Measurements from ENCODE around the gene TLE7. TPM values are rescaled to one million over a fixed set of nuclear protein-coding genes. Genes with fewer than 3 reads are reported as not detected.

The TLE7 gene
- polyA plus RNA-seq (2014; cell fraction: cytosol; rRNA removed), result 0.16 TPM in 1 of 2 replicates, not detected in the other
- polyA plus RNA-seq (2014; cell fraction: nucleus; rRNA removed), result 0.85 TPM in 1 of 2 replicates, not detected in the other

- DNase-seq (ENCODE audit: low spot score), result no peak
Observed at GRCh38 chr16:71442051-71442440, at the start of gene TLE7. Gene TLE7 (minus strand): TSS chr16:71442054. CDS start chr16:71433324, 8,730 bp downstream.

DNA sequence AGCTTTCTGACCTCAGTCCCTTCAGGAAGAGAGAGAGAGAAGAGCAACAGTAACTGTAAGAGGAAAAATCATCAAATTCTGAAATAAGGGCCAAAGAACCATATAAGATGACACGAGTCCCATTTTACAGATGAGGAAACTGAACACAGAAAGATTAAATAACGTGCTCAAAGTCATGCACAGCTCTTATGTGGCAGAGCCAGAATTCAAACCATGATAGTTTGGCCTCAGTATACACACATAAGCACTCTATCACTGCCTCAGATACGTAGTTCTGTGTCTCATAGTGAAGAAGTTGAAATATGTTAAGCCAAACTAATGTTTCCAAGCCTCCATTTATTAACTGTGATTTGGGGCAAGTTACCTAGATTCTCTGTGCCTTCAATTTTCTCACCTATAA is 49.2 kb upstream of the TLE7 start:
- no peak for DNase-seq (ENCODE audit: low spot score)

DNA sequence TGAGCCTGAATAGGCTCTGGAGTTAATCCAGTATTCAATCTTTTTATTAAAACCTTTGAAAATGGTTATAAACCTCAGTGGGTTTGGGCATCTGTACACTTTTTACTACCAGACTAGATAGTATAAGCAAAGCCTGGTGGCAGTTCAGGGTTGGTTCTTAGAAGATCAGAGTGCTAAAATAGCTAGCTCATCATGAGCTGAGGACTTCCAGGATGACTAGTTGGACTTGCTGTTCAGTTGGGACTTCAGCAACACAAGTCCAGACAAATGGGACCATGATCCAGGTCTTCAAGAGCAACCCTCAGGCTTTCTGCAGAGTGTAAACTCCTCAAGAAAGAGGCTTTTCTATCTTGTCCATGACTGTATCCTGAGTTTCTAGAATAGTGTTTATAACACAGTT is 48.5 kb upstream of the TLE7 start:
- DNase-seq (ENCODE audit: low spot score), result no peak

DNA sequence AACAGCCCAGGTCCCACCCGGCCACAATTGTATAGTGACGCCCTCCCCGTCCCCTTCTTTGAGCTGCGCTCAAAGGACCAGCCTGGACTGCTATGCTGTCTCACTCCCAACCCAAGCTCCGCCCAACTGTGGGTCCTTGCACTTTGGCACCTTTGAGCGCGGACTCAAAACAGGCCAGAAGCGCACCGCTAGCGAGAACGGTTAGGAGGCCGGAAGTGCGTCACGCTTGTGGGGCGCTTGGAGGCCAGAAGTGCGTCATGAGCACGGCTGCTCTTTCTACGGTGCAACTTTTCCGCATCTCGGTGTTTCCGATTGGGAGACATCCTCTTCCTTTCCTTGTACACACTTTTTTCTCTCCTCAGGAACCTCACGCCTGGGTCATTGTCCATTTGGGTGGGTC is 47.3 kb upstream of the TLE7 start, which contains the start of gene ZNF19:
Gene ZNF19 (minus strand): TSS at position 203 of the 400 bp plus-strand sequence. CDS start 7,210 bp downstream, outside the sequence.
- no peak for DNase-seq (ENCODE audit: low spot score)

DNA sequence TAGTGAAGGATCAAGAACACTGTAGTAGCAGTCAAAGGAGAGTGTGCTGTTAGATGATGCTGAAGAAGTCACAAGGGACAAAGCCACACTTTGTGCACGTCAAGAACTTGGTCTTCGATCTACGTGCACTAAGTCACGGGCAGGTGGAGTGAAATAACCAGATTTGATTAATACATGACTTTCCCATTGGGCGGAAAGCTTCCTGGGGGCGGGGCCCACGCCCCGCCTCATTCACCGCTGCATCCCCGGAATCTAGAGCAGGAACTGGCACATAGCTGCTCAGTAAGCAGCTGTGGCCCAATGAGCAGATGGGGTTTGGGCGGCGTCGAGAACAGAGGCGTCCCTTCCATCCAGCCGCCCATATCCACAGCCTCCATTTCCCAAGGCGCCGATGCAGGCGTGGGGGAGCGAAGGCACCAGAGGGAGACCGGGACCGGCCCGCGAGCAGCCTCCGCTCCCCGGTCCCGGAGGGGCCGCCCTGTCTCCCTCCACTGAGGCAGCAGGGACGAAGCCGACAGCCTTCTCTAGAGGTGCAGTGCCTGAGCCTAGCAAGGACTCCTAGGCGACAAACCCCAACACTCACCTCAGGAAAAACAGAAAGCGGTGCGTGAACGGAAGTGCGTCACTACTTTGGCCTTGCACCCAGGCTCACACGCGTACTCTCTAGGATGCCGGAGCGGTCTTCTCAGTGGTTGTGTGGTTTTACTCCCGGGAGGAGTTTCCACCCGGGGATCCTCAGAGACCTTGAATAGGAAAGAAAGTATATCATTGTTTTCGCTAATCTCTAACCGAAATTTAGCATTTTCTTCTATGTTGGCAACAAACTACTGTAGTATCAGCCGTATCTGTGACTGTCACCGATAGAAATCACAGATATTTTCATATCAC is 42.4 kb upstream of the TLE7 start:
- DNase-seq (ENCODE audit: low spot score), result peak; percentile 91

- no peak for DNase-seq (ENCODE audit: low spot score)
Observed at GRCh38 chr16:71482569-71482968, 40.7 kb upstream of the TLE7 start.

GRCh38 chr16:71480956-71481355 is 39.1 kb upstream of the TLE7 start:
- no peak for DNase-seq (ENCODE audit: low spot score)

DNA sequence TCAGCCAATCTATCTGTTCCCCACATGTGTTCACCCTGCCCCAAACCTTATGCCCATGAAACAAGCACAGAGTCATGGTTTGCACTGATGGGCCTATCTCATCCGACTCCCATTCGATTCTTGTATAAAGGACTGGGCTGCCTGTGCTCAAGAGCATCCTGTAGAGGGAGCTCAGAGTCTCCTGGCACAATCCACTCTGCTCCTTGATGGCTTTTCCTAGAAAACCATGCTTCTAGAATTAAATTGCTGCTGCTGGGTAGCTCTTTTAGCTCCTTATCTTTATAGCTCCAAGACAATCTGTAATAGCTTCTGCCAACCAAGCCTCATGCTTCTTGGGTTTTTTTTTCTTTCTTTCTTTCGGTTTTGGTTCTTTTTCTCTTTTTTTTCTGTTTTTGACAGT is 37.6 kb upstream of the TLE7 start:
- peak; percentile 13 for DNase-seq (ENCODE audit: low spot score)

DNA sequence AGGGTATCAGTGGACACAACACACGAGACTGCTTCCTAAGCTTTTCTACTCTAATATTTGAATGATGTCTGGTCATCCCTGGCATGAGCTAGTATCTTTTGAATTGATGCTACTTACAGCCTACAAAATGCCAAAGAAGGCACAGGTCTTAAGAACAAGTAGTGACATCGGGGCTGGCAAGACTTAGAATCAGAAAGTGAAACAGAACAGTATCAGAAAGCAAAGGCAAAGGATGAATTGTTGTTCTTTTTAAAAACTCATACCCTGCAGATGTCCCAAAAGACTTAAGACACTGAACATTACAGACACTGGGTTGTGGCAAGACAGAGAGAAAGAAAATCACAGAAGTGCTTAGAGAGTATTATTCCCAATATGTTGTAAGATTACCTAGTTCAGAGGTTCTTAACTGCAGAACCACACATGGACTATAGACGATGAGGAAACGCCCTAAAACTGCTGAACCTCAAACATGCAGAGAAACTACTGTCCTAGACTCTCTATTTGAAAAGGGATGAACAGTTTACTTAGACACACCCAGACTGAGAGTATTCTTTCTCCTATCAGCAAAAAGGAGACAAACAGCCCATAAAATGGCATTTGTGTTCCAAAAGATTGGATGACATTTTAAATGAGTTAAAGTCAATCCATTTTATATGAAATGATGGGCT is 34.7 kb upstream of the TLE7 start:
- DNase-seq (ENCODE audit: low spot score), result no peak

DNA sequence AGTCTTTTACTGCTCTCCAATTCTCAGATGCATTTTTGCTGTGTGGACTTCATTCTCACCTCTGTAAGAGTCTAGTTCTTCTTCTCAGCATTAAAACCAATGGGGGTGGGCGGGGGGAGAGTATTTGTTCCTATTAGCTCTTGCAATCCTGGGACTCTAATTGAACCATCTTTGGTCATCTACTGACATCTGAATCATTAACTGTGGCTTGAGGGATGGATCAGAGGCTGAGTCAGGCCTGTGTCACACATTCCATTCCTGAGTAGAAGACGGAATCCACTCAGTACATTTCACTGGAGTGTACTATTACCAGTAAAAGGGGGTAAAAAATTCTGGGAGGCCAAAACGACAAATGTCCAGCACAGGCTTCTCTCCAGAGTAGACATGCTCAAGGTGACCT is 33.0 kb upstream of the TLE7 start:
- DNase-seq (ENCODE audit: low spot score), result no peak

- no peak for DNase-seq (ENCODE audit: low spot score)
Observed at GRCh38 chr16:71473891-71474290, 32.0 kb upstream of the TLE7 start.

GRCh38 chr16:71472931-71473330 is 31.1 kb upstream of the TLE7 start:
- no peak for DNase-seq (ENCODE audit: low spot score)

DNA sequence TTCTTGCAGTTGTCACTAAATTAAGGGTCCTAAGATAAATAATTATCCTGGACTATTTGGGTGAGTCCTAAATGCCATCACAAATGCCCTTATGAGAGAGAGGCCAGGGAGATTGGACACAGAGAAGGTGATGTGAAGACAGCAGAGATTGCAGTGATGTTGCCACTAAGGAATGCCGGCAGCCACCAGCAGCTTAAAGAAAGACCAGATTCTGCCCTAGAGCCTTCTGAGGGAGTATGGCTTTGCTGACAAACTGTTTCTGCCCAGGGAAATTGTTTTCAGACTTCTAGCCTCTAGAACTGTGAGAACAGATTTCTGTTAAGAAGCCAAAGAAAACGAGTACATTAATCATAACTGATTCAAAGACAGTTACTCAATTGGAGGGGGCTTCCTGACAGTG is 30.2 kb upstream of the TLE7 start:
- DNase-seq (ENCODE audit: low spot score), result no peak

DNA sequence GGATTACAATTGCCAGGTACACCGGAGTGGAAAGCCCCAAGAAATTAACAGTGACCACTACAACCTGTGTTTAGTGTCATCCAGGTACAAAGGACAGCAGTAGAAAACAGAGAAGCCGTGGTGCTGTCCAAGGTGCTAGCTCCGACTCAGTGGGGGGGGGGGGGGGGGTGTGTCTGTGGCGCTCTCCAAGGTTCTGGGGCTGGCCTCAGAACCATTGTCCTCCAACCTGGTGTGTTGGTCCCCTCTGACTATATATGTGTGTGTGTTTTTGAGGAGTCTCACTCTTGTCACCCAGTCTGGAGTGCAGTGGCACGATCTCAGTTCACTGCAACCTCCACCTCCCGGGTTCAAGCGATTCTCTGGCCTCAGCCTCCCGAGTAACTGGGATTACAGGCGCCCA is 26.0 kb upstream of the TLE7 start:
- no peak for DNase-seq (ENCODE audit: low spot score)

- DNase-seq (ENCODE audit: low spot score), result no peak
Observed at GRCh38 chr16:71464231-71464630, 22.4 kb upstream of the TLE7 start.

DNA sequence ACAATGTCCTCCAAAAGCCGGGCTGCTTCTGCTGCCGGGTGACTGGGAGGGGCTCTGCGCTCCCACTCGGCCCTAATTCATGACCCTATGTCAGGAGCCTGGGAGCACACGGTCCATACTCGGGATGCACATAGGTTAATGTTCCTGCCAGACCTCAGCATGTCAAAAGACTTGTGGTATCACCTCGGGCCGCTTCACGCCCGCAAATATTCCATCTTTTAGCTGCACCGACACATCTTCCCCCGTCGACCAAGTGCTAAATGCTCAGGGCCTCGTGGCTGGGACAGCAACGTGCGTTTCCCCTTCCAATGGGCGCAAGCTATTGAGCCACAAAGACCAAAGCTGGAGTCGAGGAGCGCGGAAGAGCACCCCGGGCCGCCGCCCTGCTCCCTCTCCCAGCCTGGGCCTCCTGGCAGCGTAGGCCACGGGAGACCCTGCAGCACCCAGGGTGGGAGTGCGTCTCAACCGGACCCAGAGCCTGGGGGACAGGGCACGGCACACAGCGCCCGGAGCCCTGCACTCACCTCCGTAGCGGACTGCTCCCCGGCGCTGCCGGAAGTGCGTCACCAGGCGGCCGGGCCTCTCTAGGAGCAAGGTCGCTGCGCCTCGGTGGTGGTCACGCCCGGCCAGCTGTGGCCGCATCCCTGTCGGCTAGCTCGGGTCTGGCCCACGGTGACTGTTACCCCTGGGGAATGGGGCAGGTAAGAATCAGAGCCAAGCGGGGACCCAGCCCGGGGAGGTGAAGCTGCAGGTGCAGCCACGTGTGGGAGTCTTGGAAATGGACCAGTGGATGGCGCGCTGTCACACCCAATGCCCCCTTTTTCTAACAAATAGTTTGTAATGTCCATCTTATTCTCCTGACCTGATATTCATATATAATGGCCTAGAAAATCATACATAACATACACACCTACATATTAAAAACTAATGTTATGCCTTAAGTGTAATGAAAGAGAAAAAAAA is 20.1 kb upstream of the TLE7 start, which contains the start of gene ZNF23:
Gene ZNF23 (minus strand): TSS at position 562 of the 963 bp plus-strand sequence. CDS start 5,451 bp downstream, outside the sequence.
- peak; percentile 78 for DNase-seq (ENCODE audit: low spot score)

DNA sequence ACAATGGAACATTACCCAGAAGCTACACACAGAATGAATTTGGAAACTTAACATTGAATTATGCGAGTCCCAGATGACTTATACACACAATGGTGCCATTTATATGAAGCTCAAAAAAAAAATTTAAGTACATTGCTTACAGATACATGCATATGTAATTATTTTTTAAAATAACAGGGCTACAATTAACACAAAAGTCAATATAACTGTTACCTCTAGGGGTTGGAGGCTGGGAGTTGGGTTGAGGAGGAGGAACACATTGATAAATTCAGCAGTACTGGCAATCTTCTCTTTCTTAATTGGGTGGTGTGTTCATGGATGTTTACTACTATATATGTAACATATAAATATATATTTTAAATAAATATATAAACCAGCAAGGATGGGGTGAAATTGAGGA is 19.1 kb upstream of the TLE7 start:
- no peak for DNase-seq (ENCODE audit: low spot score)

DNA sequence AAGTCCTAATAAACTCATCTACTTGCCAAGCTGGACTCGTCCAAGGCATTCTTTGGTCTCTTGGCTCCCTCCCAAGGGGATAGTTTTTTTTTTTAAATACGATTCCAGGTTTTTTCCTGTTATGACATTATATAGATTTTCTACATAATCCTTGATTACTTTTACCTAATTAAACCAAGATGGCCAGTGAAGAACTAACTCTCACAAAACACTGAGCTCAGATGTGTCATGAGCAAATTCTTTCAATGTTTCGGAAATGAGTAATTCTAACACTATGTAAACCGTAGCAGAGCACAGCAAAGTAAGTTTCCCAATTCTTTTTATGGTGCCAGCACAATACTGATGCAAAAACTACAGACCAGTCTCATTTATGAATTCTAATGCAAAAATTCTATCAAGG is 18.4 kb upstream of the TLE7 start:
- DNase-seq (ENCODE audit: low spot score), result no peak

DNA sequence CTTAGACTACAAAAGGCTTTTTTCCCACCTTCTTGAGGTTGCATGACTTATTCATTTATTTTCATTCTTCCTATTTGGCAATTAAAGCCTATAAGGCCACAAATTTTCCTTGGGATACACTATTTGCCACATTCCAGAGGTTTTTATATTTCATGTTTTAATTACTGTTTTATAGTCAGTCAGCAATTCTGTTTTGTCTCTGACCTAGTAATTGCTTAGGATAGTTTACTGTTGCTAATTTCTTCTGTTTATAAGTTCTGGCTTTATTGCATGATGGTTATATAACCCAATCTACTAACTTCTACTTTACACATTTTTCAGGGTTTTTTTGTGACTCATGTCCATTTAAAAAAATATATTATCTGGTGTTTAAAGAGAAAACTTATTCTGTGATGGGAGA is 17.7 kb upstream of the TLE7 start:
- DNase-seq (ENCODE audit: low spot score), result no peak

- no peak for DNase-seq (ENCODE audit: low spot score)
Observed at GRCh38 chr16:71456801-71457200, 14.9 kb upstream of the TLE7 start.

GRCh38 chr16:71453036-71453435 is 11.2 kb upstream of the TLE7 start:
- DNase-seq (ENCODE audit: low spot score), result no peak
